Measurements from ENCODE around the gene ZNF205. TPM values are rescaled to one million over a fixed set of nuclear protein-coding genes. Genes with fewer than 3 reads are reported as not detected.

ZNF205 gene
- 10 to 100 TPM in 1 of 5 donors, 1 to 10 TPM in 3, under 1 TPM in 1; 0.87 to 21.9 (median 5.5) TPM for total RNA-seq
- 10 to 100 TPM; 16.6 to 27.5 (median 20.9) TPM for polyA plus RNA-seq
- long read RNA-seq, donor 1, partial matches to known transcripts, result 0 of 4 reads
- long read RNA-seq, donor 1, other reads (novel, unspliced or antisense), result 0 of 4 reads
- long read RNA-seq, donor 2, partial matches to known transcripts, result 0 of 1 reads
- long read RNA-seq, donor 2, other reads (novel, unspliced or antisense), result 0 of 1 reads
- long read RNA-seq, donor 3, result 0 reads
- long read RNA-seq, donor 4, result 0 reads
- long read RNA-seq, donor 5, partial matches to known transcripts, result 0 of 1 reads
- long read RNA-seq, donor 5, other reads (novel, unspliced or antisense), result 0 of 1 reads
- long read RNA-seq, donor 6, partial matches to known transcripts, result 28 of 39 reads
- long read RNA-seq, donor 6, other reads (novel, unspliced or antisense), result 7 of 39 reads
- long read RNA-seq, donor 7, partial matches to known transcripts, result 6 of 7 reads
- long read RNA-seq, donor 7, other reads (novel, unspliced or antisense), result 0 of 7 reads
- long read RNA-seq, donor 8, partial matches to known transcripts, result 0 of 1 reads
- long read RNA-seq, donor 8, other reads (novel, unspliced or antisense), result 0 of 1 reads
- long read RNA-seq, donor 9, partial matches to known transcripts, result 10 of 13 reads
- long read RNA-seq, donor 9, other reads (novel, unspliced or antisense), result 0 of 13 reads
- long read RNA-seq, donor 10, partial matches to known transcripts, result 0 of 1 reads
- long read RNA-seq, donor 10, other reads (novel, unspliced or antisense), result 0 of 1 reads

- Histone ChIP-seq H3K27ac (peak within 1 kb of the TSS; percentile 49 to 83 (median 76)), H3K27me3 (no peaks in the 10 kb centered on the region), H3K4me3 (peak within 1 kb of the TSS; percentile 62 to 87 (median 83)), H3K9me3 (no peaks in the 10 kb centered on the region), H3K36me3 (peaks cover 6 to 30% (median 30%) of the 10 kb centered on the region in 4 donors), H3K4me1 (peaks cover 15 to 46% (median 36%) of the 10 kb centered on the region in 4 donors)
- peak; percentile 79 to 93 for DNase-seq
- intact Hi-C loops (cut with DNase I; ENCODE audit: low total_unique reads), result no loop called here
- 9 to 12% (median 12%) methylated on average over 17 to 23 of the region's 23 CpGs for WGBS, 5 donors
- TF ChIP-seq CTCF (IDR thresholded peaks at IDR 0.05) (no peak), POLR2AphosphoS5 (IDR thresholded peaks at IDR 0.05) (peak in 2 of 3 donors; percentile 48 to 78), EP300 (IDR thresholded peaks at IDR 0.05) (no peak)
Observed at GRCh38 chr16:3112058-3112880, at the start of gene ZNF205. Gene ZNF205, plus strand, starts transcription at chr16:3112586. Its CDS starts 845 bp downstream, at chr16:3113431.

- peak overlapping the region in 1 of 5 donors; percentile 76 for H3K27ac ChIP-seq
- H3K27me3 ChIP-seq, result no peaks in the 10 kb centered on the region
- WGBS, 5 donors, result 92 to 96% (median 93%) methylated on average over 8 of the region's 8 CpGs
- intact Hi-C loops (cut with DNase I; ENCODE audit: low total_unique reads), result no loop called here
- peaks cover 16 to 50% (median 27%) of the 10 kb centered on the region in 4 donors for H3K4me1 ChIP-seq
- DNase-seq, result no peak
- no peaks in the 10 kb centered on the region for H3K9me3 ChIP-seq
- H3K4me3 ChIP-seq, result no peak overlapping the region
- H3K36me3 ChIP-seq, result peaks cover 0 to 4% (median 0%) of the 10 kb centered on the region in 4 donors
- TF ChIP-seq POLR2AphosphoS5 (IDR thresholded peaks at IDR 0.05) (no peak), POLR2A (IDR thresholded peaks at IDR 0.05) (no peak), EP300 (IDR thresholded peaks at IDR 0.05) (no peak), CTCF (IDR thresholded peaks at IDR 0.05) (no peak)
Observed at GRCh38 chr16:3063625-3064386, 48.6 kb upstream of the ZNF205 start.

GRCh38 chr16:3065069-3065741 lies 47.2 kb upstream of the ZNF205 start, which contains the start of gene IL32:
Gene IL32, plus strand, starts transcription at chr16:3065640. Its CDS starts 172 bp downstream, at chr16:3065812.
- TF ChIP-seq POLR2AphosphoS5 (IDR thresholded peaks at IDR 0.05) (peak in 2 of 3 donors; percentile 23), EP300 (IDR thresholded peaks at IDR 0.05) (no peak)
- peak within 1 kb of the TSS; percentile 22 to 76 (median 73) for H3K27ac ChIP-seq
- no peaks in the 10 kb centered on the region for H3K27me3 ChIP-seq
- peak within 1 kb of the TSS; percentile 18 to 50 (median 39) for H3K4me3 ChIP-seq
- H3K36me3 ChIP-seq, result peaks cover 0 to 10% (median 2%) of the 10 kb centered on the region in 4 donors
- peak; percentile 68 to 94 for DNase-seq
- H3K9me3 ChIP-seq, result no peaks in the 10 kb centered on the region
- 23 to 39% (median 37%) methylated on average over 13 of the region's 13 CpGs for WGBS, 5 donors
- peaks cover 6 to 38% (median 17%) of the 10 kb centered on the region in 4 donors for H3K4me1 ChIP-seq
- intact Hi-C loops (cut with DNase I; ENCODE audit: low total_unique reads), result no loop called here
